Measurements from ENCODE around the gene TSPAN19. TPM values are rescaled to one million over a fixed set of nuclear protein-coding genes. Genes with fewer than 3 reads are reported as not detected.
A peak's percentile ranks its signal among the peaks of the same experiment; 100 is the strongest.

The TSPAN19 gene
- total and polyA plus RNA-seq, 12 donors: 0.33 to 0.40 (median 0.34) TPM; not detected in 9

- H3K27ac ChIP-seq: no peak overlapping the region
- DNase-seq: no peak
- TF ChIP-seq, protein P1, sequence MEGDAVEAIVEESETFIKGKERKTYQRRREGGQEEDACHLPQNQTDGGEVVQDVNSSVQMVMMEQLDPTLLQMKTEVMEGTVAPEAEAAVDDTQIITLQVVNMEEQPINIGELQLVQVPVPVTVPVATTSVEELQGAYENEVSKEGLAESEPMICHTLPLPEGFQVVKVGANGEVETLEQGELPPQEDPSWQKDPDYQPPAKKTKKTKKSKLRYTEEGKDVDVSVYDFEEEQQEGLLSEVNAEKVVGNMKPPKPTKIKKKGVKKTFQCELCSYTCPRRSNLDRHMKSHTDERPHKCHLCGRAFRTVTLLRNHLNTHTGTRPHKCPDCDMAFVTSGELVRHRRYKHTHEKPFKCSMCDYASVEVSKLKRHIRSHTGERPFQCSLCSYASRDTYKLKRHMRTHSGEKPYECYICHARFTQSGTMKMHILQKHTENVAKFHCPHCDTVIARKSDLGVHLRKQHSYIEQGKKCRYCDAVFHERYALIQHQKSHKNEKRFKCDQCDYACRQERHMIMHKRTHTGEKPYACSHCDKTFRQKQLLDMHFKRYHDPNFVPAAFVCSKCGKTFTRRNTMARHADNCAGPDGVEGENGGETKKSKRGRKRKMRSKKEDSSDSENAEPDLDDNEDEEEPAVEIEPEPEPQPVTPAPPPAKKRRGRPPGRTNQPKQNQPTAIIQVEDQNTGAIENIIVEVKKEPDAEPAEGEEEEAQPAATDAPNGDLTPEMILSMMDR (IDR thresholded peaks at IDR 0.05): peak; percentile 37 to 63 (median 58)
- no peak for TF ChIP-seq POLR2A (IDR thresholded peaks at IDR 0.05)
- no peaks in the 10 kb centered on the region for H3K36me3 ChIP-seq (replicated peaks in 1 of 2)
- intact Hi-C loops (cut with DNase I): loop anchor here (2.0 to 5.0 kb wide), 2 partner anchors 155 to 157 kb away; no protein-coding TSS in a partner anchor
- no peak overlapping the region for H3K4me3 ChIP-seq
- H3K4me1 ChIP-seq (replicated peaks in 1 of 2): no peaks in the 10 kb centered on the region
- no peaks in the 10 kb centered on the region for H3K9me3 ChIP-seq (replicated peaks in 1 of 3)
- H3K27me3 ChIP-seq: peaks cover 4% of the 10 kb centered on the region
These were observed 6.6 kb downstream of the TSPAN19 start for GRCh38 chr12:85029456-85029855.

DNA sequence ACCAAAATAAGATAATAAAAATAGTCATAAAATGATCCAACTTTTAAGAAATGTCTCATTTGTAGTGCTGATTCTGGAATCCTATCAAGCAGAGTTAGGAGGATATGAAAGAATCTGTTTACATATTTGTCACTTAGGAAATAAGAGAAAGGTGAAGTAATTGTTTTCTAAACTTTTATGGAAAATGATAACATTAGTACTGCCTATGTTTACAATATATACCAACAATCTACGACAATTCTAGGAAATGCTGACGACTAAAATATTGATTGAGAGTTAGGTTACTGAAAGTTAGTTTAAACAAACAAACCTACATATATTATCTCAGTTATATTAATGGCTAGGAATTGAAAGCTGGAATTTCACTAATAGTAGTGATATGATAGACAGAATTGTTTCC, 18.0 kb downstream of the TSPAN19 start:
- Histone ChIP-seq H3K27ac (no peak overlapping the region), H3K9me3 (replicated peaks in 1 of 3) (no peaks in the 10 kb centered on the region), H3K4me3 (no peak overlapping the region), H3K4me1 (replicated peaks in 1 of 2) (no peaks in the 10 kb centered on the region), H3K36me3 (replicated peaks in 1 of 2) (no peaks in the 10 kb centered on the region), H3K27me3 (no peaks in the 10 kb centered on the region)
- no peak for TF ChIP-seq POLR2A (IDR thresholded peaks at IDR 0.05)
- TF ChIP-seq, protein P1 (IDR thresholded peaks at IDR 0.05): no peak
- WGBS, 4 donors: 47 to 72% (median 61%) methylated on average over 2 of the region's 2 CpGs
- intact Hi-C loops (cut with DNase I): no loop called here
- DNase-seq: no peak

DNA sequence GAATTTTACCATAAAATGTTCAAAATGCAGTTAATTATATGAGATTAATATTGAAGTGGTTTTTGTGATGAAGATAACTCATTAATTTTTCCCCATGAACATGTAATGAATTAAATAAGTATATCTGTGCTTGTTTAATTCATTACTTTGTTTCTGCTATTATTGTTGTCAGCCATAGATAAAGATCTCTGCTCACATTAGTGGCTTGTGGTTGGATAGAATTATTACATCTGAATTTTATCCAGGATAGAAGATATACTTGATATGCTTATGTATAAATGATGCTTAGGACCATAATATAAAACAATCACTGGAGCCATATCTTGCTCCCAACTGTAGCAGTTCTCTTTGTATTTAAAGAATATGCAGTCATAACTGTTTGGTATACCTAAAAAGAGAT, 18.5 kb downstream of the TSPAN19 start:
- intact Hi-C loops (cut with DNase I): no loop called here

DNA sequence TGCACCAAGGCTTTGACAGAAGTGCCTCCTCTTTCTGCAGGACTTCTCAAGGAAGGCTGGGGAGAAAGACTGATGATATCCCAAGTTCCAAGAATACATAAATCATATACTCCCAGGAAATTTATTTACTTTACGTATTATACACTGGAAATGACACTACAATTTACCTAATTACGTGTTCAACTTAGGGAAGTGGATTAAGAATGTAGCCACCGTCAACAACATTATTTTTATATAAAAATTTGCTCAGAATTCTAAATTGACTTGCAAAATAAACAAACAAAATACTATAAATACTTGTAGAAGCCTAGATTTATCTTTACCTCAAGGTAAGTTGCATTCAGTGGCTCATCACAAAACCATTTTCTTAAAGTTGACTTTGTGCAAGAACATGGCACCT, 18.9 kb downstream of the TSPAN19 start:
- intact Hi-C loops (cut with DNase I): no loop called here
- Histone ChIP-seq H3K27me3 (no peaks in the 10 kb centered on the region), H3K36me3 (replicated peaks in 1 of 2) (no peaks in the 10 kb centered on the region), H3K4me3 (no peak overlapping the region), H3K9me3 (replicated peaks in 1 of 3) (no peaks in the 10 kb centered on the region), H3K27ac (no peak overlapping the region), H3K4me1 (replicated peaks in 1 of 2) (no peaks in the 10 kb centered on the region)
- TF ChIP-seq, protein P1 (IDR thresholded peaks at IDR 0.05): no peak
- TF ChIP-seq POLR2A (IDR thresholded peaks at IDR 0.05): no peak
- DNase-seq: no peak
- WGBS, 4 donors: 57 to 78% (median 64%) methylated on average over 3 of the region's 3 CpGs

More for the DNA sequence above, 18.5 kb downstream of the TSPAN19 start:
- Histone ChIP-seq H3K4me3 (no peak overlapping the region), H3K4me1 (replicated peaks in 1 of 2) (no peaks in the 10 kb centered on the region), H3K27me3 (no peaks in the 10 kb centered on the region), H3K27ac (no peak overlapping the region), H3K36me3 (replicated peaks in 1 of 2) (no peaks in the 10 kb centered on the region), H3K9me3 (replicated peaks in 1 of 3) (no peaks in the 10 kb centered on the region)
- DNase-seq: no peak
- TF ChIP-seq, protein P1 (IDR thresholded peaks at IDR 0.05): no peak
- TF ChIP-seq POLR2A (IDR thresholded peaks at IDR 0.05): no peak

Measured in adrenal gland (tissue), 12 donors.